Activated CD4-positive, alpha-beta T cell treated with anti-CD3 and anti-CD28 coated beads, Interleukin-2, amount 10 ng/mL, durations not matched to agents 24 days and 14 days (primary cell): ENCODE results near the gene NFIA. TPM values are rescaled to one million over a fixed set of nuclear protein-coding genes. Genes with fewer than 3 reads are reported as not detected.

Experiments
- DNase-seq: peaks from one replicate; pipeline ENCODE4 v3.0.0; 2022
- H3K27ac Mint-ChIP-seq: one replicate; pipeline ENCODE4 v1.8.0; 2022; ENCODE audit warnings: mild to moderate bottlenecking, mixed read lengths
- H3K27me3 Mint-ChIP-seq: one replicate; pipeline ENCODE4 v1.8.0; 2022; ENCODE audit warnings: mixed read lengths
- H3K36me3 Mint-ChIP-seq: one replicate; pipeline ENCODE4 v1.8.0; 2022; ENCODE audit warnings: low read depth, mild to moderate bottlenecking, mixed read lengths
- H3K4me1 Mint-ChIP-seq: one replicate; pipeline ENCODE4 v1.8.0; 2021; ENCODE audit warnings: mixed read lengths
- H3K4me3 Mint-ChIP-seq: one replicate; pipeline ENCODE4 v1.8.0; 2022; ENCODE audit warnings: mild to moderate bottlenecking, moderate library complexity, mixed read lengths
- H3K9me3 Mint-ChIP-seq: one replicate; pipeline ENCODE4 v1.8.0; 2021; ENCODE audit warnings: mixed read lengths
- intact Hi-C: fragments of 100-400 bp; cut with micrococcal nuclease; formaldehyde crosslinking; loops from one replicate; pipeline ENCODE4 v1.15.1; 2023
- total RNA-seq: library from RNA; stranded (reverse); gene quantifications from 2 replicates; pipeline ENCODE4 v1.2.3, GENCODE V29; 2022

NFIA gene
- total RNA-seq, 1 donor from 2014 or later, result 0.63 TPM

DNA sequence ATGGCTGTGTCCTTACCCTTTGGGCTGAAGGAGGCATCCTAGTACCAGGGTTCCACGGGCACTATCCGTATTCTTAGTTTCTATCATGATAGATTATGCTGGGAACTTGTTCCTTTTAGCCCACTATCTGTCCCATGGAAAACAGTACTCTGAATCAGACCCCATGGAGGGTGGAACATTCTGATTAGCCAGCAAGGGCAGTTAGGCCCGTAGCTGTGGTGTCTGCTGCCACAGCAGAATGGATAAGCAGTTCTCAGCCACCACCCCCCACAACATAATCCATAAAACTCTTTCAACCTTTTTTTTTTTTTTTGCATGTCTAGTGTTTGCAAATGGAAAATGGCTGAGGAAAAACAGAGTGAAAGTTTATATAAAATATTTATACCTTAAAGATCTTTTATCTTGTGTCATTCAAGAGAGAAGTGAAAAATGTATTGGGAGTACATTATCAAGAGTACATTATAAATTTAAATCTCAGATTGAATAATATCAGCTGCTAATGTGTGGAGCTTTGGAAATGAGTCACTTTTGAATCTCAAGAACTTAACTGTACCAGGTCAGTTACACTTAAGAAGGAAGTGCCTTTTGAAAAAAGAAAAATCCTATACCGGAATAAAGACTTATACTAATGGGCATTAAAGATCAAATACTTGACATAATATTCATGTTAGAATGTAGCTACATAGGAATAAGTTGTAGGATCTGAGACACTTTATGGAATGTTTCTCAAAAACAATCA is 80.3 kb downstream of the NFIA start:
- intact Hi-C loops, result no loop called here
- H3K27me3 Mint-ChIP-seq, result peaks cover 32% of the 10 kb centered on the region

DNA sequence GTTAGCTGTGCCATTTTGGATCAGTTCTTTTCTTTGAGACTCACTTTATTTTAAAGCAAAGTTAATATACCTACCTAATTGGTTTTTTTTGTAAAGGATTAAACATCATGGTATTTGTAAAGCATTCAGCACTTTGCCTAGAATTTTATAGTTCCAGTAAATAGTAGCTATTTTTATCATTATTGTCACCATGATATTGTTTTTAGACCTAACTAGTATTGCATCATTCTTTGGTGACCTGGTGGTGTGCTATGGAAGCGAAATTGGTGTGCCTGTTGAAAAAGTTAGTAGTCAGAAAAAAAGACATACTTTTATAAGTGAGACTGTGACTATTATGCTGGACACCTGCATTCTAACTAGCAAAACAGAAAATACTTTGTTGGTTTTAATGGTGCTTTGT is 81.0 kb downstream of the NFIA start:
- Mint-ChIP-seq H3K4me3 (no peak overlapping the region), H3K4me1 (peaks cover 2% of the 10 kb centered on the region), H3K36me3 (no peaks in the 10 kb centered on the region), H3K27me3 (peaks cover 32% of the 10 kb centered on the region), H3K27ac (no peak overlapping the region), H3K9me3 (no peaks in the 10 kb centered on the region)
- intact Hi-C loops, result no loop called here
- DNase-seq, result no peak

More for the DNA sequence above, 80.3 kb downstream of the NFIA start:
- no peaks in the 10 kb centered on the region for H3K9me3 Mint-ChIP-seq
- DNase-seq, result no peak
- H3K27ac Mint-ChIP-seq, result no peak overlapping the region
- no peaks in the 10 kb centered on the region for H3K36me3 Mint-ChIP-seq
- H3K4me1 Mint-ChIP-seq, result peaks cover 2% of the 10 kb centered on the region
- no peak overlapping the region for H3K4me3 Mint-ChIP-seq

DNA sequence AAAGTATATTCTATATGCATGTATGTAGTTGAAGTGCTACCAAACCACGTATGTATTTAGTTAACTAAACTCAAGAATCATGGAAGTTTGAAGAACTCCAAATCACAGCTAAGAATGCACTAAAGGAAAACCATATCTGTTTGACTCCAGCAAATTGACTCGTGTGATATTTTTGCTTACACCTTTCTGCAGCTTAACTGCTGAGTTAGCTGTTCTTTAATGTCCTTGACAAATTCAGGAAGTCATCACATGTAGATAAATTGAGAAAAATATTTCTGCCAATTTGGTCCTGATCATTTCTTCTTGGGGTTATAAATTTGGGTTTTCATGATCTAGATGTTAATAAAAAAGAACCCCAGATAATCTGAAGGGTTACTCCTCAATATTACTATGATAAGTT is 83.0 kb downstream of the NFIA start:
- Mint-ChIP-seq H3K9me3 (no peaks in the 10 kb centered on the region), H3K27me3 (peaks cover 33% of the 10 kb centered on the region), H3K4me1 (peaks cover under 1% of the 10 kb centered on the region), H3K4me3 (no peak overlapping the region), H3K27ac (no peak overlapping the region), H3K36me3 (no peaks in the 10 kb centered on the region)
- no peak for DNase-seq
- intact Hi-C loops, result no loop called here

DNA sequence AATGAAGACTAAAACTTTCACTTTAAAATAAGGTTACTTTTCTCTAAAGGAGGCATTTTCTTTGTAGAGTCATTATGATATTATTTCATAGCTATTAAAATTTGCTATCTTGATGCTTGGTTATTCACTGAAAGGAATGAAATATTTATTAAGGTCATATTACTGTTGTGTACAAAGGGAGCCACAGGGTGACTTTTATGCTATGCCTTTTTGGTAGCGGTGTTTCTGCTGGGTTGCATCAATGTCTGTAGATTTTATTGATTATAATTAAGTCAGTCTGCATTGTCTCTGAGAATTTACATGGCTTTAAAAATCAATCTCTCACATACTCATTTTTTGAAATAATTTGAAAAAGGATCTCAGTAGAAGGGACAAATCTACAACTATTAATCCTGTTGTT is 84.9 kb downstream of the NFIA start:
- no peaks in the 10 kb centered on the region for H3K36me3 Mint-ChIP-seq
- intact Hi-C loops, result no loop called here
- no peaks in the 10 kb centered on the region for H3K9me3 Mint-ChIP-seq
- H3K4me3 Mint-ChIP-seq, result no peak overlapping the region
- no peak for DNase-seq
- H3K27ac Mint-ChIP-seq, result no peak overlapping the region
- peaks cover 30% of the 10 kb centered on the region for H3K27me3 Mint-ChIP-seq
- no peaks in the 10 kb centered on the region for H3K4me1 Mint-ChIP-seq

DNA sequence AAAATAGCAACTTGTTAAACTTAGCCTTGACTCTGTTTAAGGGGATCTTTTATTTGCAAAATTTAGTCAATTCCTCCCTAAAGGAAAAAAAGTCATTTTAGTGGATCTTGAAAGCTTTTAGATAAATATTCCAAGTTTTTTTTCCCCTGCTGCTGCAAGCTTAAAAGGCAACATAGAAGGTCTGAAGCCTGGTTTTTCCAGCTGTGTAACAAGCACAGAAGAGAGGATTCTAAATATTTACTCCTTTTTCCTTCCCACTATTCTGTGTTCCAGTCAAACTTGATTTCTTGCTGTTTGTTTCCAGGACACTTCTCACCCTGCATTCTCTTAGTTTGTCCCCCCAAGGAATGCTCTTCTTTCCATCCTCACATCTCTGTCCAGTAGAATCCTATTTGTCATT is 86.7 kb downstream of the NFIA start:
- intact Hi-C loops, result no loop called here
- H3K27ac Mint-ChIP-seq, result no peak overlapping the region

DNA sequence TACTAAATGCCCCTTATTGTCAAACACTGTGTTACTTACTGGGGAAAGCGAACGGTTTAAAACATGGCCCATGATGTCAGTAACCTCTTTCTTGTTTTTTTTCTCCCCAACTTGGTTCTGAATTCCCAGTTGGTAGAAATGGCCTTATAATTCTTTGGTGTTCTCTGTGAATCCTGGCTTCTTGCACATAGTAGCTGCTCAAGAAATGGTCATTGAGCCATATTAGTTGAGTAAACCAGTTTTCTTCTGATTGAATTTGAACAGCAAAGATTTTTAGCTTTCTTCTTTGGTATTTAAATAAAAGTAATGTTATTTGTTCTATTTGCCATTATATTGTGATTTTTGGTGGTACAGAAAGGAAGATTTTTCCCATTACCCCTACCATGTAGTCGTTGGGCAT is 87.3 kb downstream of the NFIA start:
- intact Hi-C loops, result no loop called here
- H3K9me3 Mint-ChIP-seq, result no peaks in the 10 kb centered on the region
- DNase-seq, result no peak
- H3K27ac Mint-ChIP-seq, result no peak overlapping the region
- H3K36me3 Mint-ChIP-seq, result no peaks in the 10 kb centered on the region
- no peaks in the 10 kb centered on the region for H3K4me1 Mint-ChIP-seq
- H3K4me3 Mint-ChIP-seq, result no peak overlapping the region
- H3K27me3 Mint-ChIP-seq, result peaks cover 28% of the 10 kb centered on the region

More for the DNA sequence above, 86.7 kb downstream of the NFIA start:
- H3K4me1 Mint-ChIP-seq, result no peaks in the 10 kb centered on the region
- H3K36me3 Mint-ChIP-seq, result no peaks in the 10 kb centered on the region
- no peaks in the 10 kb centered on the region for H3K9me3 Mint-ChIP-seq
- no peak for DNase-seq
- no peak overlapping the region for H3K4me3 Mint-ChIP-seq
- H3K27me3 Mint-ChIP-seq, result peaks cover 30% of the 10 kb centered on the region

DNA sequence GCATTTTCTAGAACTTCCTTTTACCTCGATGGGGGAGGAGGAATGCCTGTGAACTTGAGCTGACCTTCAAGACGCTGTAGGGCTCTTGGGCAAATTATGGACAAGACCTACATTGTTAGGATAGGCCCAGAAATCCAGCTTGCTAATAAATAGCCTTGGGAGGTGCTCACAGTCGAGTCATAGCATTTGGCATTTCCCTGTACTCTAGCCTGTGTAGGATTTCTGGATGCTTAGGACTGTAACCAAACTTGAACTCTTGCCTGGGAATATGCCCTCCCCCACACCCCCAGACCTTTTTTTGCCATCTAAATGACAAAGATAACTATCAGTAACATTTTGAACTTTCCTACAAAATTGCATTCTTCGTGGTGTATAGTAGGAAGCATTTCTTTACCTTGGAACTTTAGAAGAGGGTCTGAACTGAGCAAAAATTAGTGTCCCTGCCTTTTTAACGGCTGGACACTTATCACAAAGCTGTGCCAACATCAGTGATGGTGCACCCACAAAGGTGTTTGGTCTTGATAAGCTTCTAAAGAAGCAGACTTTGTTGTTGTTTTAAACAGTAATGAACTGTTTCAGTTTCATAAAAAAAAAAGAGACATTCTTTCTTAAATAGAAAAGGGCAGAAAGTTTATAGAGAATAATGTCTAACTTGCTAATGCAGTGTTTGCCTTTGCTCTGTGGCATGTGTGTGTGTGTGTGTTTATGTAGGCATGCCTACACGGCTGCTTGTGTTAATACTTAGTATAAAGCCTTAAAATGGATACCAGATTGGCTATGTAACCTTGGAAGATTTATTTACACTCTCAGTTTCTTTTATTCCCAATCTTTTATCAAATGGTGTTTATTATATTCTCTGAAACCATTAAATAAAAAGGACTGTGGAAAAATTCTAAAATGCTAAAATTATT is 88.2 kb downstream of the NFIA start:
- no peaks in the 10 kb centered on the region for H3K9me3 Mint-ChIP-seq

DNA sequence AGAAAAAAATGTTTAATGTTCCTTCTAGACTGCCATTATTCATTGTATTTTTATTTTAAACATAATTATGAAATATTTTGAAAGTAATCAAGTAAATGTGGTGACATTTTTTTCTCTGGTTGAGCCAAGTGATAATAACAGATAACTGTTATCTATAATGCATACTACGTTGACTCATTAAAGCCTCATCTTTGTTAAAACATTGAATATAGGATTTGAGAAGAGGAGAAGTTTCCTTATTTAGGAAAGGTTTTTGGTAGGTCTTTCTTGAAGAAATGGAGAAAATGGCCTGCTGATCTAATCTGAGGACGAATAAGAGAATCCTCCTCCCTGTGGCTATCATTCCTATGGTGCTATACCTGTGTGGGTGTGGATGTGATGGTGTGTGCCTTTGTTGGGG is 89.0 kb downstream of the NFIA start:
- H3K27me3 Mint-ChIP-seq, result peaks cover 23% of the 10 kb centered on the region
- no peaks in the 10 kb centered on the region for H3K9me3 Mint-ChIP-seq
- intact Hi-C loops, result no loop called here
- H3K4me1 Mint-ChIP-seq, result no peaks in the 10 kb centered on the region
- DNase-seq, result no peak
- H3K36me3 Mint-ChIP-seq, result no peaks in the 10 kb centered on the region
- no peak overlapping the region for H3K27ac Mint-ChIP-seq
- no peak overlapping the region for H3K4me3 Mint-ChIP-seq

More for the DNA sequence above, 88.2 kb downstream of the NFIA start:
- H3K27ac Mint-ChIP-seq, result no peak overlapping the region
- no peaks in the 10 kb centered on the region for H3K36me3 Mint-ChIP-seq
- intact Hi-C loops, result no loop called here
- H3K4me3 Mint-ChIP-seq, result no peak overlapping the region
- H3K4me1 Mint-ChIP-seq, result no peaks in the 10 kb centered on the region
- peaks cover 23% of the 10 kb centered on the region for H3K27me3 Mint-ChIP-seq
- DNase-seq, result no peak

DNA sequence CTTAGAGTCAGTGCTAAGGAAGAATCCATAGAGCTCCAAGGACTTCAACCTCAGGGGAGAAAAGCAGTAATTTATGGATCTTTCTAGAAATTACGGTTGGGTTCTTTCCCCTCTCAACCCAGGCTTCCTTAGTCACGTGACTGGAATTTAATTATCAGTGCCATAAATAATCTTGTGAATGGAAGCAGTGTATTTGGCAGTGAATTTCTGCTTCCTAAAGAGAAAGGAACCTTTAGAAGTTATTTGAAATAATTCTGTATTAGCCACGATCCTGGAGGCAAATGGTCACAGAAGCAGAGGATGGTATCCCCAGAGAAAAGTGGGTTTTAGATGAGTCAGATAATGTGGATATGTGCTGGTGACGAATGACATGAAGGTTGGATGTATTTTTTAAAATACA is 89.6 kb downstream of the NFIA start:
- intact Hi-C loops, result no loop called here
- H3K4me1 Mint-ChIP-seq, result no peaks in the 10 kb centered on the region
- H3K4me3 Mint-ChIP-seq, result no peak overlapping the region
- no peaks in the 10 kb centered on the region for H3K36me3 Mint-ChIP-seq
- DNase-seq, result no peak
- no peak overlapping the region for H3K27ac Mint-ChIP-seq
- H3K9me3 Mint-ChIP-seq, result no peaks in the 10 kb centered on the region
- H3K27me3 Mint-ChIP-seq, result peaks cover 19% of the 10 kb centered on the region

DNA sequence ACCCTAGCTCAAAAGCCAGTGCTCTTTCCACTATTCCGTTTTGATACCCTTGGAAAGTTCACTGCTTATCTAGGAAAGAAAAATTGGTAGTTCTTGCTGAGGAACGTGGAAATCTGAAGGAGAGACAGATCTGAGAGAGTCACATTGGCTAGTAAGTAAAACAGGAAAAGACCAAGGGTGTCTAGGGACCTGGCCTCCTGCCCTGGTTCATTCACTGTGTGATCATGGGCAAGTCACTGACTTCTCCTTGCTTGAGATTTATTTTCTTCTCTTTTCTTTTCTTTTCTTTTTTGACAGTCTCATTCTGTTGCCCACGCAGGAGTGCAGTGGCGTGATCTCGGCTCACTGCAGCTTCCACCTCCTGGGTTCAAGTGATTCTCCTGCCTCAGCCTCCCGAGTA is 90.8 kb downstream of the NFIA start:
- H3K4me3 Mint-ChIP-seq, result no peak overlapping the region
- H3K27me3 Mint-ChIP-seq, result peaks cover 17% of the 10 kb centered on the region
- H3K36me3 Mint-ChIP-seq, result no peaks in the 10 kb centered on the region
- no peaks in the 10 kb centered on the region for H3K9me3 Mint-ChIP-seq
- H3K27ac Mint-ChIP-seq, result no peak overlapping the region
- no peaks in the 10 kb centered on the region for H3K4me1 Mint-ChIP-seq
- DNase-seq, result no peak
- intact Hi-C loops, result no loop called here

DNA sequence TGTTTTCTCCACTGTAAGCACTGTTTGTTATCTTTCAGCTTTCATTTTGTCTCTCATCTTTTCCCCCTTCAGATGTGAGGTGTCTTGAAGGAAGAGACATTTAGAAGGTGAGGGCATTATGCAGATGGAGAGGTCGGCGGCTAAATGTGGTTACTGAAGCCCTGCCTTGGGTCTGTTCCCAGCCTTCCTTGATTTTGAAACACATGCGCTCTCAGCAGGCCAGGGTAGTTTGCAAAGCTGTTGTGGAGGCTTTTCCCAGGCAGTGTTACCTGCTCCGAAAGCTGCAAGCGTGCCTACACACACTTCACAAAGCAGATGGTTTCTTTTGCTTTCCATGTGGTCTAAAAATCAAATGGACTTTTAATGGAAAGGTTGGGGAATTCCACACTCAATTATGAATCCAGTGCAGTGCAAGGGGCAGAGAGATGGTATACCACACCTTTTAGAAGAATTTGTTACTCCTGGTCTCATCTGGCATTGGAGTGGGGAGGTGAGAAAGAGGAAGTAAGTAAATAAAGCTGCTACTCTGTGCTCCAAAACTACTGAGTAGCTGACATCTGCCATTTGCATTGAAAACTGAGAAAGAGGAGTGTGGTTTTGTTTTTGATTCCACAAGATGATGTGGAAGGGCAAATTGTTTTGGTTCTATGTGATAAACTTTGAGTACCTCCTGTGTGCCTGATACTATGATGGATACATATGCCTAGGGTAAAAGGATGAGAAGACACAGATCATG is 91.9 kb downstream of the NFIA start:
- H3K27ac Mint-ChIP-seq, result no peak overlapping the region
- peaks cover 13% of the 10 kb centered on the region for H3K27me3 Mint-ChIP-seq
- DNase-seq, result no peak
- H3K4me3 Mint-ChIP-seq, result no peak overlapping the region
- H3K9me3 Mint-ChIP-seq, result no peaks in the 10 kb centered on the region
- H3K4me1 Mint-ChIP-seq, result no peaks in the 10 kb centered on the region
- no peaks in the 10 kb centered on the region for H3K36me3 Mint-ChIP-seq
- intact Hi-C loops, result no loop called here

DNA sequence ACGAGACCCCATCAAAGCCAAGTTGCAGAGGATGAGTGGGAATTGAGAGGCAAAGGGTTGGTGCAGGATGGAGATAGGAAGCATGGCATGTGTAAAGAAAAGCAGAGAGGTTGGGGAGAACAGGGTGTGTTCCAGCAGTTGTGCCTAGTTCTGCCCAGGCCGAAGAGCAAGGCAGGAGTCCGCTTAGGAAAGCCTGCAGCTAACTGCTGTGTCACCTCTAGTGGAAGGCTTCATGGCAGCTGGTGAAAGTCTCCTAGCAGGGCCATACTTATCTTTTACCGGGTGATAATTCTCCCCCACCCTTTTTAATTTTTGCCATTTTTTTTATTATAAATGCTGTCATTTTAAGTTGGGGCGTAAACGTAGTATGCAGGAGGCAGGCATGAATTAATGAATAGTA is 93.6 kb downstream of the NFIA start:
- intact Hi-C loops, result no loop called here
- Mint-ChIP-seq H3K27ac (no peak overlapping the region), H3K4me1 (no peaks in the 10 kb centered on the region), H3K4me3 (no peak overlapping the region), H3K27me3 (peaks cover 7% of the 10 kb centered on the region), H3K36me3 (no peaks in the 10 kb centered on the region), H3K9me3 (no peaks in the 10 kb centered on the region)
- no peak for DNase-seq

DNA sequence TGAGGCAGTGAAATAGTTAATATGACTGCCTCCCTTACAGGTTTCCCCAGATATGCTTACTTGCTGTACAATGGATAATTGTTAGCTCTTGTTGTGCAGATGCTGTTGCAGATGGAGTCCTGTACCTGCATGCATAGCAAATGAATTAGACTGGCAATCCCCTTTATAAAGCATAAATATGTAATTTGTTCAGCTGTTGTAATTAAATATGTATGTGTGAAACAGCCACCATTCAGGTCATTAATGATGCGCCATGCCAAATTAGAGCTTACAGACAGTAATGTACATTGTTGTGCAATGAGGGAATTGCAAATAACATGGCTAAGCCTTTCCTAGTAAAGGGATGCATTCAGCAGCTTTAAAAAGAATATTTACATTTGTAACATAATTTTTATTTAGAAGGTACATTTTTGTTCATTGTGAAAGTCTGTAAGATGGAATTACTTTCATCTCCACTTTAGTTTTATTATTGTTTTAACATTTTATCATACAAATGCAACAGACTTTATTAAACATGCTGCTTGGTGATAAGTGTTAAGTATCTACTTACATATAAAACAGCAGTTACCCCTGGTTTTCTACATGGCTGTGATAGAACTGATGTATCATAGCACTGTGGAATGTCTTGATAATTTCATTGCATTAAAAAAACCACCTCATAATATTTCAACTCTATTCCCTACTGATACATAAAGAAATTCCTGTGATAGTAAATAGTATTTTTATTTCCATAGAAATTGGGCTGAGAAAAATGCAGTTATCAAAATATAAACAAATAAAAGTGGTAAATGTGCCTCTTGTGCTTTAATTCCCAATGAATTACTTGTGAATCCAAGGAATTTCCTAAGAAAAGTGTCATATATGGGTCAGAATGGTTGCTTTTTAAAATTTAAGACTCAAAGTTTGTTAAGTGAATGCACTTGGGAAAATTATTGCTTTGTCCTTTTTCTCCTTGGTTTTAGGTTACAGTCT is 99.0 kb downstream of the NFIA start:
- H3K4me1 Mint-ChIP-seq, result no peaks in the 10 kb centered on the region
- DNase-seq, result no peak
- intact Hi-C loops, result no loop called here
- H3K9me3 Mint-ChIP-seq, result no peaks in the 10 kb centered on the region
- H3K36me3 Mint-ChIP-seq, result no peaks in the 10 kb centered on the region
- no peak overlapping the region for H3K27ac Mint-ChIP-seq
- H3K27me3 Mint-ChIP-seq, result peaks cover 10% of the 10 kb centered on the region
- no peak overlapping the region for H3K4me3 Mint-ChIP-seq
